ENCODE data around the gene MFAP3. TPM values are rescaled to one million over a fixed set of nuclear protein-coding genes. Genes with fewer than 3 reads are reported as not detected.
A peak's percentile ranks its signal among the peaks of the same experiment; 100 is the strongest.
"Not testable (repeated sequence)": the region's sequence is repeated elsewhere in the genome, so short reads cannot be mapped to it uniquely, and the experiment has no call there.

Gene MFAP3
- total RNA-seq, 1 donor, result 25.6 TPM

DNA sequence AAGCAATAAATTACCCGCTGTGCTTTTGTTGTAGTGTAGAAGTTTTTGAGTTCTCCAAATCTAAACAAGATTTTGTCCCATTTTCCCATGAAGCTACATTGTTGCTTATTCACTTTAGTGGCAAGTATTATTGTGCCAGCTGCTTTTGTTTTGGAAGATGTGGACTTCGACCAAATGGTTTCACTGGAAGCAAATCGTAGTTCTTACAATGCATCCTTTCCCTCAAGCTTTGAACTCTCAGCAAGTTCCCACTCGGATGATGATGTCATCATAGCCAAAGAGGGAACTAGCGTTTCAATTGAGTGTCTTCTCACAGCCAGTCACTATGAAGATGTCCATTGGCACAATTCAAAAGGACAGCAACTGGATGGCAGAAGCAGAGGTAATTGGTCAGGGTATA is 10.9 kb downstream of the MFAP3 start:
- DNase-seq (ENCODE audit: low read depth in 2 of 3, low spot score in 2 of 3), result no peak

DNA sequence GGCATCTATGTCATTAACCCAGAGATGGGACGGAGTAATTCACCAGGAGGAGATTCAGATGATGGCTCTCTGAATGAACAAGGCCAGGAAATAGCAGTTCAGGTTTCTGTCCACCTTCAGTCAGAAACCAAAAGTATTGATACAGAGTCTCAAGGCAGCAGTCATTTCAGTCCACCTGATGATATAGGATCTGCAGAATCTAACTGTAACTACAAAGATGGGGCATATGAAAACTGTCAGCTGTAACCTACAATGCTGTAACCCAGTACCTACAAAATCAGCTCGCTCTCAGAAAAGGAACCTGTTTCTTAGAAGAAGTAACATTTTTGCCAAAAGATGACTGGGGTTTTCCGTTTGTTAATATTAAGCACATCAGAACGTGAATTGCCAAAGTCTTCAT is 14.7 kb downstream of the MFAP3 start:
- DNase-seq (ENCODE audit: low read depth in 2 of 3, low spot score in 2 of 3), result no peak

DNA sequence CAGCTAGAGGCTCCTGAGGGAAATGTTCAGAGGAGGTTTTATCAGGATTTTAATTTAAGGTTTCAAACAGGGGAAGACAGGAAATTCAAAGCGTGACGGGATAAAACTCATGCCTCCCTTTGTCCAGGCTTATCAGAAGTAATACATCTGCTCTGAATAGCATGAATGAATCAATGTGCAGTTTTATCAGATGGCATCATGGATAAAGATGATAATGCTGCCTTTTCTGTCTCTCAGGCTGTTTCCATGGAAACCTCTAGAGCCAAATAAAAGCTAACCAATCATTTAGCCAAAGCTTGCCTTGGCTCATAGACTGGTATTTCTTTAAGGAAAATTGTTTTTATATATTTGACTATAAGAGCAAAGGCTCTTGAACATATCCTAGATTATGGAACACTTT is 16.4 kb downstream of the MFAP3 start:
- DNase-seq (ENCODE audit: low read depth in 2 of 3, low spot score in 2 of 3), result no peak

DNA sequence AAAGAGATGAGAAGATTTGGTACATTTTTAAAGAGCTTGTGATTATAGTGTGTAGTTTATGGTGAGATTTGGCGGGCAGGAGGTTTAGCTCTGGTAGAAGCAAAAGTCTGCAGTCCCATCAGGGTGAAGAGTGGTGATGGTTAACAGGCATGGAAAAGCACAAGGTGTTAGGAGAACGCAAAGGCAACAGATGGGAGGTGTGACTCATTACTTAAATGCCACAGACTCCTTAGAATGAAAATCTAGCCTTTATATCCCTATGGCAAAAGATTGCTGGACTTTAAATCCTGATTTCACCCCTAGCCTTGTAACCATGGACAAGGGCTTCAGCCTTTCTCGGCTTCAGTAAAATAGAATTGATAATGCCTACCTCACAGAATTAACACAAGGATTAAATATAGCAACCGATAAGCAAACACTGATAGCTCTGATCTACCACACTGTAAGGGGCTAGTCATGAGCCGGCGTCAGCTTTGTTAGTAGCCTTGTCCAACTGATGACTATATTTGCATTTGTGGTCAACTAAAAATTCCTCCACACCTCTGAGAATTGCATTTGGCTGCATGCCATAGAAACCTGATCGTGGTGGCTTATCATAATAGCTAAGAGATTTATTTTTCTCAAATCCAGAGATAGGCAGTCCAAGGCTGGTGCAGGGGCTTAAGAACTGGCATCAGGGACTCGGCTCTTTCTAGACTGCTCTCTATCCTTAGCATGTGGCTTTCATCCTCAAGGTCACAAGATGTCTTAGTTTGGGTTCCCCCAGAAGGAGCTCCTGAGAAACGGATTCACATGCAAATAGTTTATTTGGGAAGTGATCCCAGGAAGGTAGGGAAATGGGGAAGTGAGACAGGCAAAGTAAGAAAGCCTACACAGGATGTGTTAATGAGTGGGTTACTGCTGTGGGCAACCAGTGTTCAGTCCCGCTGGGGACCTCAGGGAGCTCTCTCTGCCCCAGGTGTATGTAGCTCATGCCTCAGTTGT is 19.6 kb downstream of the MFAP3 start:
- DNase-seq (ENCODE audit: low read depth in 2 of 3, low spot score in 2 of 3), result no peak

DNA sequence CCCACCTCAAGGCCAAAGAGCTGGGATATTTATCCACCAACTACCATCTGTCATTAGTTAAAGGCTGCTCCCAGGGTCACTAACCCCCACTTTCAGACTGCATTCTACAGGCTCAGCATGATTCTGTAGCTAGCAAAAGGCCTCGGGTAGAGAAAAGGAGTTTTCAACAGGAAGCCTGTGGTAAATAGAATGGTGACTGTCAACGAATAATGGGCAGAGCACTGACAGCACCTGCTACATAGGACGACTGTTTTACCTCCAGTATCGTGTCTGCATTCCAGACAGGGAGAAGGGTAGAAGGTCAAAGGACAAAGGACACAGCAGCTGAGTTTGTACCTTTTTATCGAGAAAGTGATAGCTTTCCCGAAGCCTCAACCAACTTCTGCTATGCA is 20.3 kb downstream of the MFAP3 start:
- DNase-seq (ENCODE audit: low read depth in 2 of 3, low spot score in 2 of 3), result no peak

DNA sequence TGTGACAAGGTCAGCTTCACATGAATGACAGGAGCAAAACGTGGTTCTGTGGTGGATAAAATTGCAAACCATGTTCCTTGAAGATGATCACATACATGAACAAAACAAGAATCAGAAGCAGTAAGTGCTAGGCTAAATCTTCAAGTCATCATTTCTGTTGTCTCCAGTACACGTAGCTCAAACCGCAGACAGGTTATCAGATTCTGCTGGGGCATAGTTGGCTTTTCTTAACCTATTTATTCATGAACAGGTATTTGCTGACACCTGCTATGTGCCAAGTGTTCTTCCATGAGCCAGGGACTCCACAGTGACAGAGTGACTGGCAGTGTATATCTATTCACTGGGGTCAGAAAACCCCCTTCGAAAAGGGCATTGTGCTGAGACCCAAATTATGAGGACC is 20.8 kb downstream of the MFAP3 start:
- DNase-seq (ENCODE audit: low read depth in 2 of 3, low spot score in 2 of 3), result no peak

DNA sequence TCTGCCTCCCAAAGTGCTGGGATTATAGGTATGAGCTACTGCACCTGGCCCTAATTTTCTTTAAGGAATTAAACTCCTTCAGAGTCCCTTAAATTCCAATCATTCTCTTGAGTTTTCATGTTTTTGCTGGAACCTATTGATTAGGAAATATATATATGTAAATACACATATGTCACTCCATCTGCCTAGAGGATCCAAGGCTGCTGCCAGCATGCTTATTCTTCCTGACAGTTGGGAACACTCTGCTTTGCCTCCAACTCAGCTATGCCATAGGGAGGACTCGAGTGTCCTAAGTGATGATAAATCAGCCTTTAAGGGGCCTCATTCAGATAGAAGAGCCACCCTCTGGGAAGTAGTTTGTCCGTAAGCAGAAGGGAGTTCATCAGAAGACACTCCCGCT is 21.8 kb downstream of the MFAP3 start:
- no peak for DNase-seq (ENCODE audit: low read depth in 2 of 3, low spot score in 2 of 3)

DNA sequence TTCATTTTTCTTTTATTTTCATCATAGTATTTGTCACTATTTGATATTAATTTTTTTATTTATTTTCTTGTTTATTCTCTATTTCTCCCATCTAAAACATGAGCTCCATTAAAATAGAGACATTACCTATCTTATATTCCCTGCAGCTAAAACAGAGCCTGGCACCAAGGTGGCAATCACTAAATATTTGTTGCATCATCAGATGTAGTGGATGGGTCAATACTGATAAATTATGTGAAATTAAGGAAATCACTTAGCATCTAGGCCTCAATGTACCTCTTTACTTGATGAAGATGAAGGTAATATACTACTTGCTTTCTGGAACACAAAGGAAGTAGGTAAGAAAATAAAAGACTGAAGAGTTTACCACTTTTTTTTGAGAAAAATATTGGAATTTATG is 24.6 kb downstream of the MFAP3 start:
- no peak for DNase-seq (ENCODE audit: low read depth in 2 of 3, low spot score in 2 of 3)

DNA sequence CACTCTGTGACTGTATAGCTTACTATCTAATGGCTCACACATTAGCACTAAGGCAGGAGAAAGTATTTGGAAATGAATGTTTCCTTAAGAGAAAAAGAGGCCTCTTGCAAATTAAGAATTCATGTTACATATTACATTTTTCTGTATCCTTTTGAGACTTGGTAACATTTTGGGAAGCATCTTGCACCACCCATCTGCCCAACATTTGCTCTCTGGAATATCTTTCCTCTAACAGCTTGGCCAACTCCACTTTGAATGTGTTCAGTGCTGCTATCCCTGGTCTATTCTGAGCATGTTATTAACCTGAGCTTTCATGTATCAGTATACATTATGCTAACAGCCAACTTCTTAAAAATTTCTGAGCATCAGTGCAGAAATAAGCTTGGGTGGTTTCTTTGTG is 27.2 kb downstream of the MFAP3 start:
- no peak for DNase-seq (ENCODE audit: low read depth in 2 of 3, low spot score in 2 of 3)

DNA sequence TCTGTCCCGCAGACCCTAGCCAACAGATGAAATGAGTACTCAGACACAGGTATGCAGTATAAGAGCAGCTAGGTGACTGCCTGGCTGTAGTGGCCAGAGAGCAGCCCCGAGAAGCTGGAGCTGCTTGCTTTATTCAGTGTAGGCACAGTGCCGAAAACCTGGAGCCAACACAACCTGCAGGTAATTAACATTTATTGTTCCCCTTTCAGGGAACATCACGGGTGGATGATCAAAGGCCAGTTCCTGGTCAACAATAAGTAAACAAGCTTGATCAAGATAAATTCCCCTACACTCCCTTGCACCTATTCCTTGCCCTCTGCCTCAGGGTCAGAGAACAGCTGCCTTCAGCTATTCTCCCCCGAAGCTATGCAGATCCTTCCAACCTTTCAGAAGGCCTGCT is 31.1 kb downstream of the MFAP3 start:
- not testable (repeated sequence) for DNase-seq (ENCODE audit: low read depth in 2 of 3, low spot score in 2 of 3)

DNA sequence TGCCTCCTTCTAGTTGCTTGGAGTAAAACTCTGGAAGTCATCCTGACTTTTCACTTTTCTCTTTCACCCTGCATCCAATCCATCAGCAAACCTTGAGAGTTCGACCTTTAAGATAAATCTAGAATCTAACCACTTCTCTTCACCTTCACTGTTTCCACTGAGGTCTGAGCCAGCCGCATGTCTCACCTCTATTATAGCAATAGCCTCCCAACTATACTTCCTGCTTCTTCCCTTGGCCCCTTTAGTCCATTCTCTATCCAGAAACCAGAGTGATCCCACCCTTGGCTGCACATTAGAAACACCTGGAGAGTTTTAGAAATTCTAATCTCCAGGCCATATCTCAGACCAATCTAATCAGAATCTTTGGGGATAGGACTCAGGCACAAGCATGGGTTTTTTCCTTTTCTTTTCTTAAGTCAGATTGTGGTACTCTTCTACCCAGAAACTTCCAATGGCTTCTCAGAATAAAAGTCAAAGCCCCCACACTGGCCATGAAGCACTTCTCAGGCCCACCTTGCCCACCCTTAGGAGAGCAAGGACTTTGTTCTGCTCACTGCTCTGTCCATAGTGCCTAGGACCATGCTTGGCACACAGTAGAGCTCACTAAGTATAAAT is 33.1 kb downstream of the MFAP3 start:
- no peak for DNase-seq (ENCODE audit: low read depth in 2 of 3, low spot score in 2 of 3)

DNA sequence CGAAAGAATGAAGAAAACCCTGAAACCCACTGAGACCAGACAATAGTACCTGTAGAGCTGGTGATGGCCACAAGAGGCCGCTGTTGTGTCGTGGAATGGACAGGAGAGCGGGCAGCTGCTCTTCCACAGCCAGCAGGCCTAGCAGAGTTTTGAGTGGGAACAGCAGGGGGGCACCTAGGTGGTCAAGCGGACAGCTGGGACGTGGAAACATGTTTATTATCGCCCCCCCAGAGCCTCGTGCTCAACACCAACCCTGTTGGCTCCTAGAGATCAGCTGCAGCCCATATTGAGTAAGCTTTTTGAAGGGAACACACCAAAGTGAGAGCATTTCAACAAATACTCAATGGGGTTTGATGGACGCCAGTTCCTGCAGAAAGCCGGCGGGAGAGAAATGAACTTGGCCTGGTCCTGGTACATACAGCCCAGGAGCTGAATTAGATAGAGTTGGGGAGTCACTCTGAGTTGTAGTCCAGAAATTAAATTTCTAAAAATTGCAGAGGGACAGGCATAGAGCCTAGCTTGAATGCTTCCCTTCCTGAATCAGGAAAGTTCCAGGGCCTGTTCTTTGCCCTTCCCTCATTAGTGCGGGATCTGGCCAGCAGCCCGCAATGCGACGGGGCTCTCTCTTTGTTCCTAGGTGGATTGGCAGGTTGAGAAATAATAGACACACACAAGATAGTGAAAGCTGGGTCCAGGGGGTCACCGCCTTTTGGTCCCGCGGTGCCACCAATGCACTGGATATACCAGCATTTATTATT is 33.8 kb downstream of the MFAP3 start:
- DNase-seq (ENCODE audit: low read depth in 2 of 3, low spot score in 2 of 3), result peak; percentile 69 to 87 (median 71)

DNA sequence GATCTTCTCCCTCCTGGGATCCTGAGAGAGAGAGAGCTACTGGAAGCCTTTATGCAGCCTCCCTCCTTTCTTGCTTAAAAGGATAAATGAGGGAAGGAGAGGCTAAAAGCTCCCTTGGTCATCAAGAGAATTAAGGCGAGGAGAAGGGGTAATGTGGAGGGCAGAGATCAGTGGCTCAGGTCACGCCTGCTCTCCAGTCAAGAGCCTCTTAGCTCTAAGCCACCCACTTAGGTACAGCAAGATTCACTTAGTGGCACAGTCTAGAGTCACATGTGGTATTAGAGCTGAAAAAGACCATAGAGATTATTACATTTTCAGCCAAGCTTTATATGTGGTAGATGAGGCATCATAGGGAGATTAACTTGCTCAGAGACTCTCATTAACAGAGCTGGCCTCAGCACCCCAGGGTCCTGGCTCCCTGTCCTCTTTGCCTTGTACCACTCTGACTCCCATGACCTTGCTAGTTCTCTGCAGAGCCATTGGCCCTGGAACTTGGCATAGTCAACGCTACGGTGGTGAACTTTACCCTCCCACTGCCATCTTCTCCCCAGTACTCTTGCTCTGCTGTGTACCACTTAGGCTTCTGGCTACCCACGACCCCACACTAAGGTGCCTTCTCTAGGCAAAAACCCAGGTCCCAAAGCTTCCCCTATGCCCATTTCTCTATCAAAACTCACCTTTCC is 37.6 kb downstream of the MFAP3 start:
- no peak for DNase-seq (ENCODE audit: low read depth in 2 of 3, low spot score in 2 of 3)

DNA sequence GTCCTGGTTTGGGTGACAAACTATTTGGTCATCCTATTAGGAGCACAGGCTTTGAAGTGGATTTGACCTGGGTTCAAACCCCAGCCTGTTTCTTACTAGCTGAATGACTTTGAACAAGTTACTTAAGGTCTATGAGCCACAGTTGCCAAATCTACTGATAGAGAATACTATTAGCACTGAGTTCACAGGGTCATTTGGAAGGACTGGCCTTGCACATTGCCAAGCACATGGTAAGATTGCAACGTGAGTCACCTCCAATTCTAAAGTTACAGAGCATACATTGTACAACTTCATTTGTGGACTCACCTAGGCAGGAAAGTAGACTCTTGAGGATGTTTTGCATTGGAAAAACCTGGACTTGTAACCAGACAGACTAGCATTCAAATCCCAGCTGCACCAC is 38.9 kb downstream of the MFAP3 start:
- no peak for DNase-seq (ENCODE audit: low read depth in 2 of 3, low spot score in 2 of 3)

DNA sequence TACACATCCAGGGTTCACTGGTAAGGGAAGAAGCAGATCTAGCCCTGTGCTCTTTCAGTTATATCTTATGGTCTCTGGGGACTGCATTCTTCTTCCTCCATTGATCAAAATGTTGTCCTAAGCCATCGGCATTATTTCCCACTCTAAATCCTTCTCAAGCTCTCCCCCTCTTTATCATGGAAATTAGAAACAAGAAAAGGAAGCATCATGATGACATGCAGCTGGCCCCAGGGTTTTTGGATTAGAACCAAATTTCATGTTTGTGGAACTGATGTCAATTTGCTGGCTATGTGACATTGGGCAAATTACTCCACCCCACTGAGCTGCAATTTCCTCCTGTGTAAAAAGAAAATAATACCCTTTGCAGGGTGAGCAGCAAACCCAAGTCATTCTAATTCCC is 39.5 kb downstream of the MFAP3 start:
- no peak for DNase-seq (ENCODE audit: low read depth in 2 of 3, low spot score in 2 of 3)

DNA sequence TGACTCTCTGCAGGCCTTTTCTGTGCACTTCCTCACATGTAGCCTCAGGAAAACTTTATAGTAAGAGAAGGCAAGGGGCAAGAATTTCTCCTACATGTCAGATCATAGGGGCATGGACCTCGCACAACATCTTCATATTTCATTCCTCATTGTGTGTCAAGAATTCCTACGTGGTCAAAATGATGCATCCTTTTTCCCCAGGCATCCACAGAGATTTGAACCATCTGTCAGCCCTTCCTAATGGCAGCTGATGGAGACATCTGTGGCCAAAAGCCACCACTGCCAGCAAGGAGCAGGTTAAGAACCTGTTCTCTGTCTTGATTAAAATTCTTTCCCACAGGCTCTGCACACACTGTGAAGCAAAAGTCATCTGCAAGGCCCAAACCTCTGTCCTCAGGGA is 42.5 kb downstream of the MFAP3 start:
- DNase-seq (ENCODE audit: low read depth in 2 of 3, low spot score in 2 of 3), result no peak

DNA sequence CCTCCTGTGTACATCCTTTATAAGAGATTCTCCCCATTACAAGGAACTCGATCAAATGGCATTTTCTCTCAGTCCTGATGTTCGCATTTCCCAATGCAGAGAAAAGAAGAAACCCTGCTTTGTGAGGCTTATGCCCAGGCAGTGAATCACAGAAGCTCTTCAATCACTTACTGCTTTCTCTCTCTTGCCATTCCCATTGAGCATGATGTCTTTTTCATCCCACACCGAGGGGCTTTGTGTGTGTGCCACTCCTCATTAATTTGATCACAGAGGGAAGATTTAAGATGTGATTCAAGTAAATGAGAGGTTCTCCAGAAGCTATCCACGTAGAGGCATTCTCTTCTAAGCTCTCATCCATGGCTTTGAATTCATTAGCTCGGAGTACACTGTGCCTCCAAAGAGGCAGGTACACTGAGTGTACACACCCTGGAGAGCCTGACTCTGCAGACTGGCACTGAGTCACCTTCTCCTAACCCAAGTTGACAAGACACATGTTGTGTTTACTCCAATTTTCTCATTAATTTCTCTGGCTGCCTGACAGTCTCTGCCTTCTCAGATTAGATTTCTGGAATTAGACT is 45.4 kb downstream of the MFAP3 start:
- no peak for DNase-seq (ENCODE audit: low read depth in 2 of 3, low spot score in 2 of 3)

DNA sequence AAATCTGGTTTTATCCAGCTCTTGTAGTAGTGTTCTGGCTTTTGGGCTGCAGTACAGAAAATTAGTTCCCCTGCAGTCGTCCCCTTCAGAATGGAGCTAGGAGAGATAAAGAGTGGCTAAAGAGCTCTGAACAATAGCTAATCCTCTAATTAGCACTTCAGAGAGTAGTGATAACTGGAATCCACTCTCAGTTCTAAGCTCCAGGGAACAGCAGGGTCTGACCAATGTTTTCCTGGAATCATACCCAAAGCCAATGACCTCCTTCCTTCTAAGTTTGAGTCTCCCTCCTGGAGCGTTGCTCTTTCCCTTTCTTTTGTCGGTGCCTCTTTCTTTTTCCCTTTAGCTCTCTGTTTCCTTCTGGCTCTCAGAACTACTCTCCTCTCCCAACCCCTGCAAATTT is 47.4 kb downstream of the MFAP3 start:
- DNase-seq (ENCODE audit: low read depth in 2 of 3, low spot score in 2 of 3), result no peak

DNA sequence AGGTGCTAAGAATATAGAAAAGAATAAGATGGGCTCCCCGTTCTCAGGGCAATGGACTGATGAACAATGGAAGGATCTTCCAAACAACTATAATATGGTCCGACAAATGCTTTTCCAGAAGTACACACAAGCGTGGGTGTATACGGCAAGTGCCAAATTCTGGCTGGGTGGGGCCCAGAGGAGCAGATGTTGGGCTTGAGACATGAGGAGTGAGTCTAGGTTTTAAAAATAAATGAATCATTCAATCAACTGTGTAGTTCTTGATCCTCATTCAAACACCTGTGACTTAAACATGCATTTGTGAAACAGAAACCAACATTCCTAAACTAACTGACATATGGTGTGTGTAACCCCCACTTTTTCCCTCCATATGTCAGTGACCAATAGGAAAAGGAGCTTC is 47.9 kb downstream of the MFAP3 start:
- no peak for DNase-seq (ENCODE audit: low read depth in 2 of 3, low spot score in 2 of 3)

DNA sequence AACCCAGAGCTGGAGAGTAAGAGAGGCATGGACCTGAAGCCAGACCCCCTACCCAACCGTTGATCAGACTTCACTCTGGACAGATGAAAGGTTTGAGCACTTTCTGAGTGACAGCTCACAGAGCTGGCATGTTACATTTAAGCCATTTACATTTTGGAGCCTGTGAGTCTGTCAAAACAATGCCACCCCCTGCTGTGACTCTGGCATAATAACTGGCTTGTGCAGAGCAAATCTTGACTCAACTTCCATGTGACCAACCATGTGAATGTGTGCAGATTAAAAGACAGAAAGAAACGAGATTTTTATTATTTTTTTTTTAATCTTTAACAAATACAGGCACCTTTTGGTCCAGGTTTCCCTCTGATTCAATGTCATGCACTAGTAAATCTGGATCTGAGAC is 48.5 kb downstream of the MFAP3 start:
- DNase-seq (ENCODE audit: low read depth in 2 of 3, low spot score in 2 of 3), result no peak

DNA sequence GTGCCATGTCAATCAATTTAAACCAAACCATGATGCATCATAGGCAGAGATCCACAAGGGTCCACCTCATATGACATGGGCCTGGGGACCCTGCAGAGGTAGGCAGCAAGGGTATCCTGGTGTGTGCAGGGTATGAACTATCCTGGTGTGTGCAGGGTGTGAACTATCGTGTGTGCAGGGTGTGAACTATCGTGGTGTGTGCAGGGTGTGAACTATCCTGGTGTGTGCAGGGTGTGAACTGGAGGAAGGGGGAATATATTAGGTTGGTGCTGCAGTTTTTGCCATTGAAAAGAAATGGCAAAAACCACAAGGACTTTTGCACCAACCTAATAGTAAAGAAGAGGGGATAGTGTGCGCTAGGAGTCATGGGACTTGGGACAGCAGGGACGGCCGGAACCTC is 50.0 kb downstream of the MFAP3 start:
- DNase-seq (ENCODE audit: low read depth in 2 of 3, low spot score in 2 of 3), result no peak
